GM19240 (cell line): ENCODE measurements around the gene SCN4A.
"Not testable (repeated sequence)": the region's sequence is repeated elsewhere in the genome, so short reads cannot be mapped to it uniquely, and the experiment has no call there.

Experiments
- DNase-seq: peaks from one replicate; pipeline ENCODE4 v3.0.0; 2011; ENCODE audit warnings: low spot score; ENCODE audit not compliant: insufficient read length

SCN4A gene

GRCh38 chr17:63917646-63918045, 55.1 kb downstream of the SCN4A start:
- no peak for DNase-seq

DNA sequence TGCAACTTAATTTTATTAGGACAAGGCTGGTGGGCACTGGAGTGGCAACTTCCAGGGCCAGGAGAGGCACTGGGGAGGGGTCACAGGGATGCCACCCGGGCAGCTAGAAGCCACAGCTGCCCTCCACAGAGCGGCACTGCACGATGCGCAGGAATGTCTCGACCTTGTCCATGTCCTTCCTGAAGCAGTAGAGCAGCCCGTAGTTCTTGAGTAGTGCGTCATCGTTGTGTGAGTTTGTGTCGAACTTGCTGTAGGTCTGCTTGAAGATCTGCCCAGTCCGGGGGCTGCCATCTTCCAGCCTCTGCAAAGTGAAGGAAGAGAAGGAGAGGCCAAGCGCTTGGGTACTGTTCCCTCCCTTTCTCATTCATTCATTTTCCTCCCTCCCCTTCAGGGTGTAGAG, 55.5 kb downstream of the SCN4A start:
- DNase-seq: not testable (repeated sequence)

GRCh38 chr17:63916566-63917185, 56.0 kb downstream of the SCN4A start:
- no peak for DNase-seq

DNA sequence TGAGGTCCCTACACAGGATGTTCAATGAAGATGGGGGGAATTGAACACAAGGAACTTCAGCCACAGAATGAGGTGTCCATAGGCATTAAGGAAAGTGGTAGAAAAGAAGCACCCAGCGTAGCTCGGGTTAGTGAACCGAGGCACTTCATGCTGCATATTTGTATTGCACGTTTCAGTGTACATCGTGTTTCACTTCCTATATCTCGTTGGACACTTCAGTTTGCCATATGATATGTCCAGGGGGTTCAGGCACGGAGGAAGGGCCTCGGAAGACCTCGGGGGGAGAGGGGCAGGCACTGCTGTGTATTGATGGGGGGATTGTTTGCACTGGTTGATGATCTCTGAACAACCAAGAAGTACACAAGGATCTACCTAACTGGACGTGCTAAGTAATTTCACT, 57.0 kb downstream of the SCN4A start:
- DNase-seq: not testable (repeated sequence)

GRCh38 chr17:63914471-63914870, 58.2 kb downstream of the SCN4A start:
- no peak for DNase-seq

GRCh38 chr17:63911657-63912100, 61.0 kb downstream of the SCN4A start:
- no peak for DNase-seq

GRCh38 chr17:63911041-63911635, 61.6 kb downstream of the SCN4A start, which contains the start of gene CSHL1:
Gene CSHL1 (minus strand): TSS chr17:63911258. CDS start chr17:63911196, 62 bp downstream.
- DNase-seq: no peak

DNA sequence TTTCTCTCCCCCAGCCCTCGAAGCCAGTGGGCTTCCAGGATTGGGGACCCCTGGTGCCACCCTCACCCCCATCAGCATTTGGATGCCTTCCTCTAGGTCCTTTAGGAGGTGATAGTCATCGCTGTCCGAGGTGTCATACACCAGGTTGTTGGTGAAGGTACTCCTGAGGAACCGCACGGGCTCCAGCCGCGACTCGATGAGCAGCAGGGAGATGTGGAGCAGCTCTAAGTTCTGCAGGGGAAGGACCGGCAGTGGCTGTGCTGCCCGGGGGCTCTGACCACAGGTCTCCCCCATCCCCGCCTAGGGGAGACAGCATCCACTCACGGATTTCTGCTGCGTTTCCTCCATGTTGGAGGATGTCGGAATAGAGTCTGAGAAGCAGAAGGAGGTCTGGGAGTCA, 62.6 kb downstream of the SCN4A start:
- no peak for DNase-seq

GRCh38 chr17:63909586-63909985, 63.1 kb downstream of the SCN4A start:
- not testable (repeated sequence) for DNase-seq

GRCh38 chr17:63907161-63907778, 65.4 kb downstream of the SCN4A start:
- not testable (repeated sequence) for DNase-seq

DNA sequence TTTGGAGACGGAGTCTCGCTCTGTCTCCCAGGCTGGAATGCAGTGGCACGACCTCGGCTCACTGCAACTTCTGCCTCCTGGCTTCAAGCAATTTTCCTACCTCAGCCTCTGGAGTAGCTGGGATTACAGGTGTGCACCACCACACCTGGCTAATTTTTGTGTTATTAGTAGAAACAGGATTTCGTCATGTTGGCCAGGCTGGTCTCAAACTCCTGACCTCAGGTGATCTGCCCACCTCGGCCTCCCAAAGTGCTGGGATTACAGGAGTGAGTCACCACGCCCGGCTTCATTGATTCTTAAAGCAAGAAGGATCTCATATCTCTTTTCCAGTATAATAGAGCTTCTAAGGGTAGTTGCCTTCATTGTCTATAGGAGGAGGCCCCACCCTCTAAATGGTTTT, 67.9 kb downstream of the SCN4A start:
- not testable (repeated sequence) for DNase-seq

DNA sequence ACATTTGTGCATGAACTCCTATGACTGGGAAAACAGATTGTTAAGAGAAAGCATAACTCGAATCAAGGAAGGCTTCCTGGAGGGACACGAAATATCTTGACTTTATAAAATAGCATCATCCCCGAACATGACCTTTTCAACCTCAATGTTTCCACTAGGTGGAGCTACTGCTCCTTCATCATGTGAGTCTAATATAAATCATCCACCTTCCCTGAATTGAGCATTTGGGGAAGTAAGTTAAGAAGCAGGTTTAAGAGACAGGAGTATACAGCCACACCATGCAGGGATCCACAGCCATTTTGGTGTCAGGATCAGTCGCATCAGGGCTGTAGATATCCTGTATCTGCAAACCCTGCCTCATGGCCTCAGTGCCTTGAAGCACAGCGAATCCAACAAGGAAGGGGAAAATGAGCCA, 68.9 kb downstream of the SCN4A start:
- not testable (repeated sequence) for DNase-seq

GRCh38 chr17:63901971-63902370, 70.7 kb downstream of the SCN4A start:
- DNase-seq: not testable (repeated sequence)

DNA sequence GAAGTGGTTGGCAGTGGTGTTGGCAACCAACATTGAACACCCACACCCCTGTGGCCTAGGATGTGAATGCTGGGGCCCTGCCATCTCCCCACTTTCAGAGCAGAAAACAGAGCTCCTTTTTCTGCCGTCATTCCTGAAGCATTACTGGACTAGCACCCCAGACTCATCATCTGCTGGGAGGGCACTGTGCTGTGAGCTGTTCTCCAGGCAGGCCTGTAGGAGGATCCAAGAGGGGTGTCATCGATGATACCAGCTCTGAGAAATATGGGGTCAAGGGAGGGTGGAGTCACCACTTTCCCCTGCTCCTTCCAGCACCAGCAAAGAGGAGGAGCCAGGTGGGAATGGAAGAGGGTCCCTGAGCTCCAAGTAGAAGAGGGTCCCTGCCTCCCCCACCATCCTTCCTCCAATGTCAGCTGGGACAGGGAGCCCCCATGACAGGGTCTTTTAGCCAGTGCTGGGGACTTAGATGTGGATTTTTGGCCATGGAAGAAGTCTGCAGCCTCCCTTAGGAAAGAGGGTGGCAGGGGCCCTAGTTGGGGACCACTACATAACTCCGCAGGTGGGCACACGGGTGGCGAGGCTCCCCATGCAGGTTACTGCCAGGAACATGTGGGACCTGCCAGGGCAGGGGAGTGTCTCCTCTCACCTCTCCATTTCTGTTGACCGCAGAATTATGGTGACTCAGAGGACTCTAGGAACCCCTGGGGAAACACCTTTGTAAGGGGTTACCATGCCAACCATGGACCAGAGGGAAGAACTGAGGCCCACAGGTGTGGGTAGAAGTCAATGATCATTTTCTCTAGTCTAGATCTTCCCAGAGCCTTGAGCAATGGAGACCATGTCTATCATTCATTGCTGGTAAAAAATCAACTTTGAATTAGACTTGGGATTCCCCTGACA, 73.6 kb downstream of the SCN4A start:
- DNase-seq: not testable (repeated sequence)

DNA sequence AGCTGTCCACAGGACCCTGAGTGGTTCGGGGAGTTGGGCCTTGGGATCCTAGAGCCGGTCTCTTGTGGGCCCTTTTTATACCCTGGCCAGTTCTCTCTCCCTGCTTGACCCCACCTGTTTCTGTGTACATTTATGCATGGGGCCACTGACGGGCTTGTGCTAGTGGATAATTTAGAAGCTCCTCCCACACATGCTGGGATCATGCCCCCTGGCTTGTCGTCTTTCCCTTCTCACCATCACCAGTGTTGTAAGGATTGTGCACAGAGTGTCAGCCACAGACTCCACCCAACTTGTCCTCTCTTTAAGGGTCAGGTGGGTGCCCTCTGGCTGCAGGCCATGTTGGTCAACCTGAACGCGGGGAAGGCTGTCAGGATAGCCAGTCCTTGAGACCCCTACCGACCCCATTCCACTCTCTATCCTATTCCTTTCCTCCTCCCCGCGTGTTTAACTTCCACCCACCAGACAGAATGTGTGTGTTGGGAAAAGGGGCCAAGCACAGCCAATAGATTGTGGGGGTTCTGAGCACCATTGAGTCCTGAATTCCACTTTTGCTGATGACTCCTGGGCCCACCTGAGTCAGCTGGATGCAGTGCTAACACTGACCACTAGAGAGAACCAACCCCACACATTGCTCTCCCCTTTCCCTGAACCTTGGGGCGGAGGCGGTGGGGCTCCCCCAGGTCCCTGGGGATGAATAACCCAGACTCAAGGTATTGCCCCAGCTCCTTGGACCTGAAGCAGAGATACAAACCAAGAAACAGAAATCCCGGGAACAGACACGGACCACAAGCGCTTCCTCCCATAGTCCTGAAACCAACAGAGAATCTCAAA, 76.0 kb downstream of the SCN4A start, which contains the start of gene CSH1:
CSH1 (minus strand) TSS at position 51 of the 831 bp plus-strand sequence. CDS start 63 bp downstream, outside the sequence.
- not testable (repeated sequence) for DNase-seq

DNA sequence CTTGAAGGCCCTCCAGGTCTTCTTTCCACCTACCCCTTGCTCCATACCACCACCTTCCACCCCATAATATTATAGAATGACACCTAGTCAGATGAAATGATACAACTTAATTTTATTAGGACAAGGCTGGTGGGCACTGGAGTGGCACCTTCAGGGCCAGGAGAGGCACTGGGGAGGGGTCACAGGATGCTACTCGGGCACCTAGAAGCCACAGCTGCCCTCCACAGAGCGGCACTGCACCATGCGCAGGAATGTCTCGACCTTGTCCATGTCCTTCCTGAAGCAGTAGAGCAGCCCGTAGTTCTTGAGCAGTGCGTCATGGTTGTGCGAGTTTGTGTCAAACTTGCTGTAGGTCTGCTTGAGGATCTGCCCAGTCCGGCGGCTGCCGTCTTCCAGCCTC, 77.9 kb downstream of the SCN4A start:
- not testable (repeated sequence) for DNase-seq

GRCh38 chr17:63894021-63894420, 78.7 kb downstream of the SCN4A start:
- DNase-seq: not testable (repeated sequence)

GRCh38 chr17:63892316-63893037, 80.2 kb downstream of the SCN4A start:
- DNase-seq: not testable (repeated sequence)

DNA sequence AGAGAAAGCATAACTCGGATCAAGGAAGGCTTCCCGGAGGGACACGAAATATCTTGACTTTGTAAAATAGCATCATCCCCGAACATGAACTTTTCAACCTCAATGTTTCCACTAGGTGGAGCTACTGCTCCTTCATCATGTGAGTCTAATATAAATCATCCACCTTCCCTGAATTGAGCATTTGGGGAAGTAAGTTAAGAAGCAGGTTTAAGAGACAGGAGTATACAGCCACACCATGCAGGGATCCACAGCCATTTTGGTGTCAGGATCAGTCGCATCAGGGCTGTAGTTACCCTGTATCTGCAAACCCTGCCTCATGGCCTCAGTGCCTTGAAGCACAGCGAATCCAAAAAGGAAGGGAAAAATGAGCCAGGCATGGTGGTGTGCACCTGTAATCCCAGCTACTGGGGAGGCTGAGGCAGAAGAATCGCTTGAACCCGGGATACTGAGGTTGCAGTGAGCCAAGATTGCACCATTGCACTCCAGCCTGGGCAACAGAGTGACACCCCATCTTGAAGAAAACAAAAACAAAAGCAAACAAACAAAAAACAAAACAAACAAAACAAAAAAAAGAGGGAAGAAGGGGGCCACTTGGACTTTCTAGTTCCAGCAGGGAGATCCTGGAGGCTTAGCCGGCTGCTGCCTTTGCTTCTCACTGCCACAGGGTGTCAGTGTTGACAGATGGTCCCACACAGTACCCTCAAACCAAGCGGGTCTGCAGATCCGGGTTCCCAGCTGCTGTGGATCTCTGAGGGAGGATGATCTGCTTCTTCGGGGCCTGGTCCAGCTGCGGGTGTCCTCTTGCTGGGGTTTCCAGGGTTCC, 83.5 kb downstream of the SCN4A start:
- DNase-seq: not testable (repeated sequence)
